H9 (cell line): ENCODE results near the gene PRTFDC1. TPM values are rescaled to one million over a fixed set of nuclear protein-coding genes. Genes with fewer than 3 reads are reported as not detected.

Source experiments
- DNase-seq: peaks from one replicate; pipeline ENCODE4 v3.0.0-alpha.2; 2017
- H2AFZ ChIP-seq: one replicate; pipeline ENCODE4 v1.6.1; 2013; ENCODE audit warnings: mild to moderate bottlenecking, low read length, control low read depth, moderate library complexity
- H2AK5ac ChIP-seq: 2 replicates; pipeline ENCODE4 v1.6.1; 2013; ENCODE audit warnings: low read length, control low read depth, mixed read lengths; ENCODE audit not compliant: insufficient read length
- H2BK120ac ChIP-seq: one replicate; pipeline ENCODE4 v1.6.1; 2013; ENCODE audit warnings: low read depth, mild to moderate bottlenecking, low read length, control low read depth, inconsistent platforms; ENCODE audit not compliant: poor library complexity, severe bottlenecking
- H2BK12ac ChIP-seq: 2 replicates; pipeline ENCODE4 v1.6.1; 2013; ENCODE audit warnings: low read length, control low read depth, mixed read lengths, low read depth; ENCODE audit not compliant: insufficient read length
- H2BK15ac ChIP-seq: 2 replicates; pipeline ENCODE4 v1.6.1; 2013; ENCODE audit warnings: low read depth, low read length, control low read depth
- H2BK20ac ChIP-seq: one replicate; pipeline ENCODE4 v1.6.1; 2013; ENCODE audit warnings: low read depth, mild to moderate bottlenecking, low read length, control low read depth, inconsistent platforms; ENCODE audit not compliant: poor library complexity, severe bottlenecking
- H2BK5ac ChIP-seq: 2 replicates; pipeline ENCODE4 v1.6.1; 2013; ENCODE audit warnings: low read length, control low read depth, mixed read lengths; ENCODE audit not compliant: insufficient read length
- H3K14ac ChIP-seq: 2 replicates; pipeline ENCODE4 v1.6.1; 2013; ENCODE audit warnings: low read length, control low read depth; ENCODE audit not compliant: insufficient read depth
- H3K18ac ChIP-seq: 2 replicates; pipeline ENCODE4 v1.6.1; 2013; ENCODE audit warnings: low read depth, mild to moderate bottlenecking, mixed read lengths, low read length, control low read depth; ENCODE audit not compliant: insufficient read length
- H3K23ac ChIP-seq: 2 replicates; pipeline ENCODE4 v1.6.1; 2013; ENCODE audit warnings: low read length, control low read depth, mixed read lengths, low read depth; ENCODE audit not compliant: insufficient read length
- H3K23me2 ChIP-seq: 2 replicates; pipeline ENCODE4 v1.6.1; 2013; ENCODE audit warnings: low read depth, mild to moderate bottlenecking, mixed read lengths, low read length, control low read depth; ENCODE audit not compliant: insufficient read length, poor library complexity, severe bottlenecking
- H3K27ac ChIP-seq: 2 replicates; pipeline ENCODE4 v1.5.1; 2013; ENCODE audit warnings: low read length, control low read depth, mixed read lengths, low read depth; ENCODE audit not compliant: insufficient read length
- H3K27me3 ChIP-seq: 2 replicates; pipeline ENCODE4 v1.6.1; 2013; ENCODE audit warnings: low read length, control low read depth, inconsistent platforms; ENCODE audit not compliant: insufficient read depth
- H3K4ac ChIP-seq: 2 replicates; pipeline ENCODE4 v1.6.1; 2013; ENCODE audit warnings: low read depth, mild to moderate bottlenecking, control low read depth, inconsistent platforms, low read length, moderate library complexity
- H3K4me1 ChIP-seq: 2 replicates; pipeline ENCODE4 v1.6.1; 2013; ENCODE audit warnings: low read length, control low read depth, inconsistent platforms; ENCODE audit not compliant: insufficient read depth
- H3K4me2 ChIP-seq: 2 replicates; pipeline ENCODE4 v1.6.1; 2013; ENCODE audit warnings: low read length, control low read depth, mixed read lengths; ENCODE audit not compliant: insufficient read length, insufficient read depth
- H3K56ac ChIP-seq: 2 replicates; pipeline ENCODE4 v1.6.1; 2013; ENCODE audit warnings: low read depth, mild to moderate bottlenecking, mixed read lengths, low read length, control low read depth; ENCODE audit not compliant: insufficient read length
- H3K79me1 ChIP-seq: 2 replicates; pipeline ENCODE4 v1.6.1; 2013; ENCODE audit warnings: low read depth, mild to moderate bottlenecking, moderate library complexity, low read length, control low read depth, inconsistent platforms; ENCODE audit not compliant: insufficient read depth, poor library complexity, severe bottlenecking
- H3K79me2 ChIP-seq: 2 replicates; pipeline ENCODE4 v1.6.1; 2013; ENCODE audit warnings: low read length, control low read depth, inconsistent platforms; ENCODE audit not compliant: insufficient read depth
- H3K9ac ChIP-seq: 2 replicates; pipeline ENCODE4 v1.6.1; 2013; ENCODE audit warnings: low read length, control low read depth, mixed read lengths; ENCODE audit not compliant: insufficient read length; ENCODE audit errors: extremely low read depth
- H3K9me3 ChIP-seq: one replicate; pipeline ENCODE4 v1.6.1; 2013; ENCODE audit warnings: low read depth, low read length, inconsistent platforms; ENCODE audit not compliant: control insufficient read depth
- H3T11ph ChIP-seq: one replicate; pipeline ENCODE4 v1.6.1; 2013; ENCODE audit warnings: mild to moderate bottlenecking, low read length, control low read depth, inconsistent platforms
- H4K20me1 ChIP-seq: one replicate; pipeline ENCODE4 v1.6.1; 2013; ENCODE audit not compliant: control insufficient read depth, insufficient read length, insufficient read depth
- H4K5ac ChIP-seq: 2 replicates; pipeline ENCODE4 v1.6.1; 2013; ENCODE audit warnings: low read depth, mild to moderate bottlenecking, mixed read lengths, low read length, control low read depth; ENCODE audit not compliant: insufficient read length
- H4K8ac ChIP-seq: replicated peaks from 2 replicates; pipeline ENCODE4 v1.6.1; 2013; ENCODE audit warnings: low read length, control low read depth, mixed read lengths, low read depth; ENCODE audit not compliant: insufficient read length
- H4K91ac ChIP-seq: 2 replicates; pipeline ENCODE4 v1.6.1; 2013; ENCODE audit warnings: low read depth, mild to moderate bottlenecking, moderate library complexity, mixed read lengths, low read length, control low read depth; ENCODE audit not compliant: insufficient read length
- H3K27ac Mint-ChIP-seq, 3 experiments: 2 replicates in 2 of 3; 3 replicates in 1 of 3; pipeline ENCODE4 v1.8.0; 2020 to 2021; ENCODE audit warnings: mixed read lengths in 3 of 3, mild to moderate bottlenecking in 1 of 3, moderate library complexity in 1 of 3
- H3K27me3 Mint-ChIP-seq: 2 replicates; pipeline ENCODE4 v1.8.0; 2021; ENCODE audit warnings: low read depth, mild to moderate bottlenecking, moderate library complexity, mixed read lengths
- H3K36me3 Mint-ChIP-seq, 3 experiments: 2 replicates in 2 of 3; 3 replicates in 1 of 3; pipeline ENCODE4 v1.8.0; 2020 to 2021; ENCODE audit warnings: low read depth in 3 of 3, mixed read lengths in 3 of 3; ENCODE audit not compliant: insufficient read depth in 1 of 3
- H3K4me1 Mint-ChIP-seq, 2 experiments: 2 replicates each; pipeline ENCODE4 v1.8.0; 2020; ENCODE audit warnings: mixed read lengths in 2 of 2
- H3K4me3 Mint-ChIP-seq, 2 experiments: 2 replicates in 1 of 2; 3 replicates in 1 of 2; pipeline ENCODE4 v1.8.0; 2020 to 2021; ENCODE audit warnings: mild to moderate bottlenecking in 2 of 2, mixed read lengths in 2 of 2, moderate library complexity in 1 of 2
- H3K9me3 Mint-ChIP-seq, 2 experiments: 2 replicates in 1 of 2; 3 replicates in 1 of 2; pipeline ENCODE4 v1.8.0; 2020; ENCODE audit warnings: mild to moderate bottlenecking in 2 of 2, mixed read lengths in 2 of 2, moderate library complexity in 1 of 2
- CTCF ChIP-seq: fragments of 200-600 bp; sonication (generic); conservative IDR thresholded peaks from 3 replicates; pipeline ENCODE4 v1.8.0; 2021; ENCODE audit warnings: antibody characterized with exemption, mild to moderate bottlenecking
- WGBS: extraction: QIAGEN DNeasy Blood & Tissue Kit; methylation state at CpG from one replicate; pipeline ENCODE4 v1.1.7; 2013; ENCODE audit warnings: missing lambda C conversion rate, low lambda C conversion rate, mixed read lengths; ENCODE audit not compliant: insufficient read length; ENCODE audit errors: extremely low coverage; 5-methylcytosine and 5-hydroxymethylcytosine counted together
- total RNA-seq: library from RNA; stranded (reverse); gene quantifications from 2 replicates; pipeline ENCODE4 v1.2.1, GENCODE V29; 2021

The PRTFDC1 gene
- total RNA-seq, 1 experiment from 2014 or later, result 7.5 TPM

- no CpG with 5 or more reads among the region's 1 CpG for WGBS
- Histone ChIP-seq H2BK120ac (no peak overlapping the region), H2BK12ac (no peak overlapping the region), H3K9me3 (no peaks in the 10 kb centered on the region), H4K5ac (no peak overlapping the region), H3K4me2 (no peak overlapping the region), H3K14ac (no peak overlapping the region), H3K27me3 (no peaks in the 10 kb centered on the region), H2BK15ac (no peak overlapping the region), H4K20me1 (no peaks in the 10 kb centered on the region), H3T11ph (no peak overlapping the region), H4K8ac (no peak overlapping the region), H2AK5ac (no peak overlapping the region), H3K27ac (no peak overlapping the region), H3K23me2 (no peaks in the 10 kb centered on the region), H3K23ac (no peak overlapping the region), H2BK5ac (no peak overlapping the region), H2AFZ (no peak overlapping the region), H3K9ac (no peak overlapping the region), H3K18ac (no peak overlapping the region), H2BK20ac (no peak overlapping the region), H3K79me1 (no peaks in the 10 kb centered on the region), H4K91ac (no peak overlapping the region), H3K4ac (no peak overlapping the region), H3K79me2 (no peaks in the 10 kb centered on the region), H3K4me1 (no peaks in the 10 kb centered on the region), H3K56ac (no peak overlapping the region)
- Mint-ChIP-seq H3K4me1 (no peaks in the 10 kb centered on the region), H3K27me3 (peaks cover 1% of the 10 kb centered on the region; the same call in 1 of the 2 replicates), H3K27ac (no peak overlapping the region), H3K36me3 (no peaks in the 10 kb centered on the region), H3K4me3 (no peak overlapping the region), H3K9me3 (no peaks in the 10 kb centered on the region)
- no peak for TF ChIP-seq CTCF
- DNase-seq, result no peak
These were observed 126.9 kb downstream of the PRTFDC1 start for GRCh38 chr10:24825551-24825950.
